ENCODE data around the gene THAP4. TPM values are rescaled to one million over a fixed set of nuclear protein-coding genes. Genes with fewer than 3 reads are reported as not detected.

The THAP4 gene
- total and polyA plus RNA-seq, 5 experiments from 2014 or later = 28.4 to 58.4 (median 31.8) TPM

DNA sequence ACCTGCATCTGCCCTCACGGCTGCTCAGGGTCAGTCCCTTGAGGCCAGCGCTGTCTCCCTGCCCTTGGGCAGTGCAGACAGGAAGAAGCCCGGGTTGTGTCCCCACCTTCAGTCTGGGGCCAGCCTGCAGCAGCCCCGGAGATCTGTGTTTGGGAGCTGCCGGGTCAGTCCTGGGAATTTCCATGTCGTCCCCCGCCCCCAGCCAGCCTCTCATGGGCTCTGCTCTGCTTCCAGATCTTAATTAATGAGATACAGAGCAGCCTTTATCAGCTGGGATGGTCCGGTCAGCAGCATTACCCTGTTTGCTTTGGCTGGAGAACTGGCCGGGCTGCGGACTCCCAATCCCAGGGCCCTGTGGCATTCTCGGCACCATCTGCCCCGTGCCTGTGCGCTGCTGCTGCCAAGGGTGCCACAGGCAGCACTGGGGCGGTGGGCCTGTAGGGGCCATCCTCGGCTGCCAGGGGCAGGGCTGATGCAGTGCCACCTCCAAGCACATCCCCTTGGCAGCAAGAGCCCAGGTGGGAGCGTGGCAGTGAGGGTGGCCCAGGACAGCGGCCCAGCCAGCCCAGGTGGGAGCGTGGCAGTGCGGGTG lies 76.0 kb downstream of the THAP4 start:
- POLR2A ChIA-PET = no interaction called here
- peaks cover 5 to 19% (median 10%) of the 10 kb centered on the region in 3 donors for H3K36me3 Mint-ChIP-seq
- DNase-seq (peak in 1 of 10 donors; percentile 10), ATAC-seq (no peak)
- H3K27ac Mint-ChIP-seq = no peak overlapping the region
- H3K4me1 Mint-ChIP-seq = peaks cover 3 to 11% (median 7%) of the 10 kb centered on the region in 4 donors
- peaks cover 5 to 22% (median 14%) of the 10 kb centered on the region in 9 donors for H3K9me3 Mint-ChIP-seq
- H3K27me3 Mint-ChIP-seq = peaks cover 14 to 40% (median 29%) of the 10 kb centered on the region in 5 donors
- H3K4me3 Mint-ChIP-seq = no peak overlapping the region

- Mint-ChIP-seq H3K36me3 (peaks cover 5 to 19% (median 11%) of the 10 kb centered on the region in 3 donors), H3K4me3 (peak overlapping the region; percentile 45 to 72 (median 64)), H3K9me3 (peaks cover 5 to 28% (median 14%) of the 10 kb centered on the region in 9 donors), H3K4me1 (peaks cover 4 to 12% (median 7%) of the 10 kb centered on the region in 4 donors), H3K27me3 (peaks cover 14 to 45% (median 32%) of the 10 kb centered on the region in 5 donors), H3K27ac (no peak overlapping the region)
- ATAC-seq (no peak), DNase-seq (peak in 1 of 10 donors; percentile 58)
- POLR2A ChIA-PET = no interaction called here
These were observed 76.6 kb downstream of the THAP4 start for GRCh38 chr2:241560162-241560882.

DNA sequence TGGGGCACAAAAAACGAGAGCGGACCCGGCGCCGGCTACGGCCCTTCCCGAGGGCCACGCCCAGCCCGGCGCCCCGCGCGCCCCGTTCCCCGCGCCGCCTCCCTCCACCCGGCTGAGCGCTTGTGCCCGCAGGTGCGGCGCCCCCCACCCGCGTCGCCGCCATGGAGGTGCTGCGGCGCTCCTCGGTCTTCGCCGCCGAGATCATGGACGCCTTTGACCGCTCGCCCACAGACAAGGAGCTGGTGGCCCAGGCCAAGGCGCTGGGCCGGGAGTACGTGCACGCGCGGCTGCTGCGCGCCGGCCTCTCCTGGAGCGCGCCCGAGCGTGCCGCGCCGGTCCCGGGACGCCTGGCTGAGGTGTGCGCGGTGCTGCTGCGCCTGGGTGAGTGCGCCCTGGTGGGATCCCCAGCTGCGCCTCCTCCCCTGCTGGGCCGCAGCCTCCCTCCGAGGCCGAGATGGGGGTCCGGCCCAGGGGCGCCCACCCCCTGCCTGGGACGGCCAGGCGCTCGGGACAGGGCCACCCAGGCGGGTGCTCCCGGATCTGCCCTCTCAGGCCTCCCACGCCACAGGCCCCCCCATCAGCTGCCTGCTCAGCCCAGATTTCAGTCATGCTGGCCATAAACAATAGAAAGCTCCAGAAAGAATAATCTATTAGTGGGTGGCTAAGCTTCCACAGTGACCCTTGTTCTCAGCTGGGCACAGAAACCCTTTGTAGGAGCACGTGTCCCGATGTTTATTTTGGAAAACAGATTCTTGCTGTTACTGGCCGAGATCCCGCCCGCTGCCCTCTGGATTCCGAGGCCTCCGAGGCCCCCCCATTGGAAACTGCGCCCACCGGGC lies 77.4 kb downstream of the THAP4 start:
- Mint-ChIP-seq H3K27ac (no peak overlapping the region), H3K4me1 (peaks cover 5 to 12% (median 7%) of the 10 kb centered on the region in 4 donors), H3K27me3 (peaks cover 15 to 45% (median 32%) of the 10 kb centered on the region in 5 donors), H3K4me3 (peak overlapping the region; percentile 52 to 80 (median 64)), H3K36me3 (peaks cover 5 to 19% (median 11%) of the 10 kb centered on the region in 3 donors), H3K9me3 (peaks cover 5 to 28% (median 14%) of the 10 kb centered on the region in 9 donors)
- POLR2A ChIA-PET = interaction anchor here (0.6 kb wide), 1 partner anchor 474 kb away, joined by 5 read pairs; no protein-coding TSS in a partner anchor
- peak in 1 of 10 donors; percentile 49 for DNase-seq
- peak; percentile 18 to 41 for ATAC-seq

DNA sequence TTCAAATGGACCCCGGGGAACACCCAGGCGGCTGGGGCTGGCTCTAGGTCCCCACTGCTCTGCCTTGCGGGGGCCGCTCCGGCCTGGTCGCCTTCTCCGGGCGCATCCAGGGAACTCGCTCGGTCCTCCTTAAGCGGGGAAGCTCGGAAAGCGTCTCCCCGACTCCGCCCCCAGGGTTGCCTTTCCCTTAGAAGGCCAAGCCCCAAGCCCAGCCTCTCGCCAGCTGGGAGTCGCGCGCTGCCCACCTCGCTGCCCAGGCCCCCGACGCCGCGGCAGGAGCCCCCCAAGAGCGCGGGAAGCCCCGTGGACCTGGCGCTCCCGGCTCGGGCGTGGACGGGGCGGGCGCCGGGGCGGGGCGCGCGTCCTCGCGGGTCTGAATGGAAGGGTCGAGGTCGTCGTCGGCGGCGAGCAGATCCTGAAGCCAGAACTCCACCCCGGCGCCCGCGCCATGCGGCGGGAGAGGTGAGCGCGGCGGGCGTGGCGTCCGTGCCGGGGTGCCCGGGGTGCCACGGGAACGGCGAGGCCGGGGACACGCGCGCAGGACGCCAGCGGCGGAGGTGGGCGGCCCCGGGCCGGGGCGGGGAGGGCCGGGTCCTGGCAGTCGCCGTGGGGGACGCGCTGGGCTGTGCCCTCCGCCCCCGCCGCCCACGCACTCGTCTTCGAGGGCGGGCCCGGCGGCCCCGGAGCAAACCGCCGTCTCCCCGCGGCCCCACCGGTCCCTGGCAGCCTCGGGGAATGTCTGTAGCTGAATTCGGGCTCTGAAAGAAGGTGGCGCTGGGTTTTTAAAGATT lies 78.2 kb downstream of the THAP4 start, which contains the start of gene BOK:
Gene BOK (plus strand): TSS at position 214 of the 791 bp plus-strand sequence. CDS start 739 bp downstream, outside the sequence.
- POLR2A ChIA-PET = no interaction called here
- peak in 3 of 10 donors; percentile 8 to 42 (median 11) for DNase-seq
- peak; percentile 47 to 60 for ATAC-seq
- H3K4me3 Mint-ChIP-seq = peak within 1 kb of the TSS; percentile 61 to 78 (median 72)
- peaks cover 5 to 19% (median 11%) of the 10 kb centered on the region in 3 donors for H3K36me3 Mint-ChIP-seq
- peaks cover 5 to 28% (median 14%) of the 10 kb centered on the region in 9 donors for H3K9me3 Mint-ChIP-seq
- H3K27me3 Mint-ChIP-seq = peaks cover 18 to 45% (median 34%) of the 10 kb centered on the region in 5 donors
- H3K4me1 Mint-ChIP-seq = peaks cover 5 to 12% (median 7%) of the 10 kb centered on the region in 4 donors
- no peak within 1 kb of the TSS for H3K27ac Mint-ChIP-seq

DNA sequence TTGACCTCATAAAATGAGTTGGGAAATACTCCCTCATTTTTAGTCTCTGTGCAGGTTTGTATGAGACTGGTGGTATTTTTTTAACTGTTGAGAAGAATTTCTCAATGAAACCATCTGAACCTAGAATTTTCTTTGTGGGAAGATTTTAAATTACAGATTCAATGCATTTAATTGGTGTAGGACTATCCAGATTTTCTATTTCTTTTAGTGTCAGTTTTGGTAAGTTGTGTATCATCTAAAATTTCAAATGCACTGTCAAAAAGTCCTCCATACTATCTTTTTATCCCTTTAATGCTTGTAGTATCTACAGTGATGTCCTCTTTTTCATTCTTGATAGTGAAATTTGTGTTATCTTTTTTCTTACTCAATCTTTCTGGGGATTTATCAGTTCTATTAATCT lies 80.2 kb downstream of the THAP4 start:
- no peak overlapping the region for H3K4me3 Mint-ChIP-seq
- no peak for DNase-seq
- no peak for ATAC-seq
- no peak overlapping the region for H3K27ac Mint-ChIP-seq
- H3K27me3 Mint-ChIP-seq = peaks cover 19 to 61% (median 38%) of the 10 kb centered on the region in 5 donors
- POLR2A ChIA-PET = no interaction called here
- peaks cover 5 to 28% (median 14%) of the 10 kb centered on the region in 9 donors for H3K9me3 Mint-ChIP-seq
- peaks cover 5 to 12% (median 7%) of the 10 kb centered on the region in 4 donors for H3K4me1 Mint-ChIP-seq
- peaks cover 5 to 19% (median 11%) of the 10 kb centered on the region in 3 donors for H3K36me3 Mint-ChIP-seq

GRCh38 chr2:241555711-241556110 lies 81.2 kb downstream of the THAP4 start:
- no peak overlapping the region for H3K4me3 Mint-ChIP-seq
- H3K36me3 Mint-ChIP-seq = peaks cover 5 to 19% (median 11%) of the 10 kb centered on the region in 3 donors
- H3K27ac Mint-ChIP-seq = no peak overlapping the region
- POLR2A ChIA-PET = interaction anchor here (0.7 kb wide), 1 partner anchor 57 kb away, joined by 6 read pairs; no protein-coding TSS in a partner anchor
- H3K9me3 Mint-ChIP-seq = peaks cover 5 to 28% (median 14%) of the 10 kb centered on the region in 9 donors
- DNase-seq (no peak), ATAC-seq (no peak)
- peaks cover 19 to 65% (median 43%) of the 10 kb centered on the region in 5 donors for H3K27me3 Mint-ChIP-seq
- H3K4me1 Mint-ChIP-seq = peaks cover 5 to 12% (median 7%) of the 10 kb centered on the region in 4 donors

- H3K4me3 Mint-ChIP-seq = no peak overlapping the region
- POLR2A ChIA-PET = no interaction called here
- peaks cover 5 to 28% (median 14%) of the 10 kb centered on the region in 9 donors for H3K9me3 Mint-ChIP-seq
- H3K27me3 Mint-ChIP-seq = peaks cover 15 to 55% (median 37%) of the 10 kb centered on the region in 5 donors
- peaks cover 5 to 19% (median 11%) of the 10 kb centered on the region in 3 donors for H3K36me3 Mint-ChIP-seq
- H3K27ac Mint-ChIP-seq = no peak overlapping the region
- ATAC-seq (no peak), DNase-seq (peak in 1 of 10 donors; percentile 15)
- H3K4me1 Mint-ChIP-seq = peaks cover 5 to 10% (median 5%) of the 10 kb centered on the region in 4 donors
These were observed 82.2 kb downstream of the THAP4 start for GRCh38 chr2:241554610-241555322.

DNA sequence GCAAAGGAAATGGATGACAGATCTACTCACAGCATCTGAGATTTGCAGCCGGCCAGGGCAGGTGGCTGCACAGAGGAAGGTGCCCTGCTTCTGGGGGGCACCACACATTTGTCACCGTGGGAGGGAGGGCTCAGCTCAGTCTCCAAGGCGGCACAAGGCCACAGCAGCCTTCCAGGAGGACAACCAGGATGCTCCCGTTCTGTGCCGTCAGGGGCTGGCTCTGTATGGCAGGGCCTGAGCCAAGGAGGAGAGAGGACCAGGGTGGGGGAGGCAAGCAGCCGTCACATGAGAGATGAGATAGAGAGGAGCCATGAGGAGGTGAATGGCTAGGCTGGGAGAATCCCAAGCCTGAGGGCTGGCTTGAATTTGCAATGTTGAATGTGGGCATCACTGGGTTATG lies 83.0 kb downstream of the THAP4 start:
- Mint-ChIP-seq H3K27ac (no peak overlapping the region), H3K9me3 (peaks cover 5 to 28% (median 14%) of the 10 kb centered on the region in 9 donors), H3K4me1 (peaks cover 4 to 9% (median 5%) of the 10 kb centered on the region in 4 donors), H3K27me3 (peaks cover 18 to 58% (median 42%) of the 10 kb centered on the region in 5 donors), H3K4me3 (no peak overlapping the region), H3K36me3 (peaks cover 5 to 19% (median 11%) of the 10 kb centered on the region in 3 donors)
- DNase-seq = peak in 1 of 10 donors; percentile 35
- ATAC-seq = no peak
- POLR2A ChIA-PET = no interaction called here

DNA sequence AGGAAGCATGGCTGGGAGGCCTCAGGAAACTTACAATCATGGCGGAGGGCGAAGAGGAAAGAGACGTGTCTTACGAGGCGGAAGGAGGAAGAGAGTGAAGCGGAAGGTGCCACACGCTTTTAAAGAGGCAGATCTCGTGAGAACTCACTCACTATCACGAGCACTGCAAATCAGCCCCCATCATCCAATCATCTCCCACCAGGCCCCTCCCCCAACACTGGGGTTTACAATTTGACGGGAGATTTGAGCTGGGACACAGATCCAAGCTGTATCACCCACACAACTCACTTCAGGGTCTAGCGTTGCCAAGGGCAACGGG lies 83.5 kb downstream of the THAP4 start:
- H3K27ac Mint-ChIP-seq = peak overlapping the region in 1 of 10 donors; percentile 27
- H3K9me3 Mint-ChIP-seq = peaks cover 5 to 28% (median 14%) of the 10 kb centered on the region in 9 donors
- ATAC-seq (no peak), DNase-seq (peak in 1 of 10 donors; percentile 18)
- POLR2A ChIA-PET = no interaction called here
- peaks cover 5 to 19% (median 11%) of the 10 kb centered on the region in 3 donors for H3K36me3 Mint-ChIP-seq
- peaks cover 4 to 9% (median 5%) of the 10 kb centered on the region in 4 donors for H3K4me1 Mint-ChIP-seq
- no peak overlapping the region for H3K4me3 Mint-ChIP-seq
- peaks cover 18 to 58% (median 42%) of the 10 kb centered on the region in 5 donors for H3K27me3 Mint-ChIP-seq

- Mint-ChIP-seq H3K27me3 (peaks cover 11 to 58% (median 31%) of the 10 kb centered on the region in 5 donors), H3K9me3 (peaks cover 0 to 17% (median 6%) of the 10 kb centered on the region in 9 donors), H3K4me3 (no peak overlapping the region), H3K27ac (peak overlapping the region in 1 of 10 donors; percentile 78), H3K4me1 (peaks cover 0 to 3% (median under 1%) of the 10 kb centered on the region in 4 donors), H3K36me3 (peaks cover 0 to 8% (median 6%) of the 10 kb centered on the region in 3 donors)
- DNase-seq = peak in 1 of 10 donors; percentile 34
- ATAC-seq = no peak
- POLR2A ChIA-PET = no interaction called here
These were observed 84.8 kb downstream of the THAP4 start for GRCh38 chr2:241551998-241552737.
